ENCODE results near the gene PAK2.
"Not testable (repeated sequence)": the region's sequence is repeated elsewhere in the genome, so short reads cannot be mapped to it uniquely, and the experiment has no call there.

The PAK2 gene

GRCh38 chr3:196736670-196737374, 2.8 kb upstream of the PAK2 start:
- DNase-seq, result no peak

- DNase-seq, result no peak
Observed at GRCh38 chr3:196737655-196738054, 2.0 kb upstream of the PAK2 start.

- DNase-seq, result peak; percentile 63
Observed at GRCh38 chr3:196740481-196741248, 1.0 kb downstream of the PAK2 start.

- no peak for DNase-seq
Observed at GRCh38 chr3:196741249-196741889, 1.7 kb downstream of the PAK2 start.

- not testable (repeated sequence) for DNase-seq
Observed at GRCh38 chr3:196743569-196743968, 3.9 kb downstream of the PAK2 start.

- DNase-seq, result no peak
Observed at GRCh38 chr3:196749125-196749524, 9.5 kb downstream of the PAK2 start.

- no peak for DNase-seq
Observed at GRCh38 chr3:196753201-196753600, 13.5 kb downstream of the PAK2 start.

GRCh38 chr3:196754091-196754981, 14.7 kb downstream of the PAK2 start:
- DNase-seq, result no peak

- DNase-seq, result no peak
Observed at GRCh38 chr3:196756732-196757131, 17.1 kb downstream of the PAK2 start.

GRCh38 chr3:196757876-196758739, 18.5 kb downstream of the PAK2 start:
- DNase-seq, result peak; percentile 75

GRCh38 chr3:196763179-196763578, 23.5 kb downstream of the PAK2 start:
- no peak for DNase-seq

GRCh38 chr3:196765454-196765853, 25.8 kb downstream of the PAK2 start:
- DNase-seq, result no peak

GRCh38 chr3:196771067-196771466, 31.4 kb downstream of the PAK2 start:
- DNase-seq, result no peak

- no peak for DNase-seq
Observed at GRCh38 chr3:196772102-196772501, 32.4 kb downstream of the PAK2 start.

- no peak for DNase-seq
Observed at GRCh38 chr3:196772897-196773296, 33.2 kb downstream of the PAK2 start.

- peak; percentile 64 for DNase-seq
Observed at GRCh38 chr3:196774191-196774820, 34.6 kb downstream of the PAK2 start.

- peak; percentile 74 for DNase-seq
Observed at GRCh38 chr3:196774848-196775422, 35.3 kb downstream of the PAK2 start.

- no peak for DNase-seq
Observed at GRCh38 chr3:196775938-196776337, 36.3 kb downstream of the PAK2 start.

- DNase-seq, result no peak
Observed at GRCh38 chr3:196777836-196778235, 38.2 kb downstream of the PAK2 start.

- peak; percentile 90 for DNase-seq
Observed at GRCh38 chr3:196778755-196779154, 39.1 kb downstream of the PAK2 start.

- DNase-seq, result no peak
Observed at GRCh38 chr3:196782511-196782910, 42.9 kb downstream of the PAK2 start.
